PFSK-1 (cell line): ENCODE data around the gene TDG. TPM values are rescaled to one million over a fixed set of nuclear protein-coding genes. Genes with fewer than 3 reads are reported as not detected.

Experiments used
- FOXP2 ChIP-seq: optimal IDR thresholded peaks from 2 replicates; pipeline ENCODE3; 2011; ENCODE audit warnings: borderline replicate concordance, control low read depth, inconsistent platforms; ENCODE audit not compliant: insufficient read depth; ENCODE audit errors: extremely low read length, extremely low read depth
- POLR2AphosphoS5 ChIP-seq: IDR thresholded peaks from 2 replicates; pipeline ENCODE4 v1.6.1; 2012; ENCODE audit warnings: low read depth, mild to moderate bottlenecking, control low read depth, low read length, moderate library complexity
- REST ChIP-seq, 2 experiments: IDR thresholded peaks; 2 replicates each; pipeline versions ENCODE4 v1.6.1 to v1.8.0; 2011 to 2012; ENCODE audit warnings: low read depth in 2 of 2, low read length in 2 of 2, control low read depth in 1 of 2, inconsistent platforms in 1 of 2, mild to moderate bottlenecking in 1 of 2, moderate library complexity in 1 of 2; ENCODE audit not compliant: insufficient read depth in 1 of 2
- SIN3A ChIP-seq: IDR thresholded peaks from 2 replicates; pipeline ENCODE4 v1.6.1; 2012; ENCODE audit warnings: mild to moderate bottlenecking, low read length, moderate library complexity, borderline replicate concordance; ENCODE audit not compliant: insufficient read depth
- TAF1 ChIP-seq: IDR thresholded peaks from 2 replicates; pipeline ENCODE4 v1.6.1; 2012; ENCODE audit warnings: low read length, control low read depth, borderline replicate concordance; ENCODE audit not compliant: insufficient read depth
- polyA plus RNA-seq: library from polyadenylated mRNA; unstranded; fragments of >200 nt; gene quantifications from one replicate; pipeline ENCODE4 v1.2.1, GENCODE V29; 2012; ENCODE audit warnings: low read depth, missing spikeins; ENCODE audit not compliant: insufficient read length

The TDG gene
- polyA plus RNA-seq: 15.4 TPM

GRCh38 chr12:103965590-103966504 lies at the start of gene TDG:
Gene TDG, plus strand, starts transcription at chr12:103965872. Its CDS starts 166 bp downstream, at chr12:103966038.
- TF ChIP-seq SIN3A: 0 out of 2 replicates have a peak, but pooled peaks have one; percentile 69
- TF ChIP-seq TAF1: peak; percentile 93; the same call in 1 of the 2 replicates
- TF ChIP-seq POLR2AphosphoS5: peak; percentile 82
- TF ChIP-seq FOXP2: peak; percentile 61
- peak in 1 of 2 experiments; percentile 65; a peak in 1 of 4 replicates for TF ChIP-seq REST (IDR thresholded peaks at IDR 0.05; ENCODE audit: insufficient read depth in 1 of 2, low read depth in 2 of 2, low read length in 2 of 2)

- TF ChIP-seq REST (IDR thresholded peaks at IDR 0.05; ENCODE audit: insufficient read depth in 1 of 2, low read depth in 2 of 2, low read length in 2 of 2) (no peak), FOXP2 (no peak), POLR2AphosphoS5 (no peak), SIN3A (no peak), TAF1 (no peak)
Measured at GRCh38 chr12:103917873-103918272, 47.8 kb upstream of the TDG start.

- TF ChIP-seq POLR2AphosphoS5 (no peak), FOXP2 (no peak), TAF1 (no peak), SIN3A (no peak), REST (IDR thresholded peaks at IDR 0.05; ENCODE audit: insufficient read depth in 1 of 2, low read depth in 2 of 2, low read length in 2 of 2) (no peak)
Measured at GRCh38 chr12:103924761-103925641, 40.7 kb upstream of the TDG start.

GRCh38 chr12:103928682-103929045 lies 37.0 kb upstream of the TDG start:
- no peak for TF ChIP-seq FOXP2
- no peak for TF ChIP-seq SIN3A
- no peak for TF ChIP-seq TAF1
- no peak for TF ChIP-seq POLR2AphosphoS5
- no peak for TF ChIP-seq REST (IDR thresholded peaks at IDR 0.05; ENCODE audit: insufficient read depth in 1 of 2, low read depth in 2 of 2, low read length in 2 of 2)
